ENCODE results near the gene ATIC.

Gene ATIC

DNA sequence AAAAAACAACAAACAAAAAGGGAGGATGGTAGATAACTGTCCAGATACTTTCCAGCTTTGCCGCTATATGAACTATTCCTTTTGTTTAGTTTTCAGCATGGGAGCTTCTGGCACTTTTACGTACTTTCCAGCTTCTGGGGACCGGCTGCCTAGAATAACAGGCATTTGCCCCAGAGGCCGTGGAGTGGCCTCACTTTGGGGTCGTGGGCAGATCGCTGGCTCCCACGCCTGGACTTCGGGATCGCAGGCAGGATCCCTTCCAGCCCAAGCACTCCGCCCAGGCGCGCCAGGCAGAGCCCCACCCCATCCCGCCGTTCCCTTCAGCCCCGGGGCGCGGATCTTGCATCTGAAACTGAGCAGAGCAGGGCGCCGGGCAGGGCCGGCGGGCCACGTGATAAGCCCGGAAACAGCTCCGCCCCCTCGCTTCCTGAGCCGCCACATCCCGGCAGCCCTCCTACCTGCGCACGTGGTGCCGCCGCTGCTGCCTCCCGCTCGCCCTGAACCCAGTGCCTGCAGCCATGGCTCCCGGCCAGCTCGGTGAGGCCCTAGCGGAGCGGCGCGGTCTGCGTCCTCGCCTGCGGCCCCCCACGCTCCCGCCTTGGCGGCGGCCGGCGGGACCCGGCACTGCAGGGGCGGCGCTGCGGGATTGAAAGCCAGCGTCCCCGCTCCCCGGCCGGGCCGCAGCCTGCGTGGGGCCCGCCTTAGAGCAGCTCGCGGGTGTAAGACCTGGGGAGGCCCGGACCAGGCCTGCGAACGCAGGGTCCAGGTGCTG is at the start of gene ATIC:
ATIC (plus strand) TSS at position 435 of the 772 bp plus-strand sequence; CDS start at position 519, 84 bp downstream.
- Histone ChIP-seq H3K36me3 (ENCODE audit: control insufficient read depth, low read depth, low read length) (peaks cover 25% of the 10 kb centered on the region), H3K9me3 (ENCODE audit: control insufficient read depth, low read depth, low read length) (no peaks in the 10 kb centered on the region), H3K27me3 (ENCODE audit: control insufficient read depth, insufficient read depth, low read length) (no peaks in the 10 kb centered on the region), H3K4me3 (ENCODE audit: low read length) (peak within 1 kb of the TSS; percentile 95), H3K4me1 (ENCODE audit: control insufficient read depth, low read depth, low read length) (peaks cover 13% of the 10 kb centered on the region), H3K9ac (ENCODE audit: low read length) (peak within 1 kb of the TSS; percentile 96), H3K27ac (ENCODE audit: low read length) (peak within 1 kb of the TSS; percentile 90)

DNA sequence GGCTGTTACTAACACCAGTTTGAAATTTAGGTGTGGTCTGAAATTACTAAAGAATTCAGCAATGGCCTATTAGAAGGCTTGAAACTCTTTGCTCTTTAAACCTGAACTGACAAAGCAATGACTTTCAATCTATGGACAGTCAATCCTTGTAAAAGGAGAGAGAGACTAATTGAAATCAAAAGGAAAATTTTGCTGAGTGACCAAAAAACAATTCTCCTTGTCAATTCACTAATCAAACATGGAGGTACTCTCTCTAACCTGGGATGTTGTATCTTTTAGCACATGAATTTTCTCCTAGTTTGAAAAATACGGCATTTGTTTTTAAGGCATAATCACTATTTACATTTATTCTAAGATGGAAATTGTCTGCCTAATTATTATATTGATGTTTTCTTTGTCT is 49.6 kb upstream of the ATIC start:
- Histone ChIP-seq H3K4me1 (ENCODE audit: control insufficient read depth, low read depth, low read length) (no peaks in the 10 kb centered on the region), H3K36me3 (ENCODE audit: control insufficient read depth, low read depth, low read length) (no peaks in the 10 kb centered on the region), H3K27me3 (ENCODE audit: control insufficient read depth, insufficient read depth, low read length) (no peaks in the 10 kb centered on the region), H3K9ac (ENCODE audit: low read length) (no peak overlapping the region), H3K27ac (ENCODE audit: low read length) (no peak overlapping the region), H3K9me3 (ENCODE audit: control insufficient read depth, low read depth, low read length) (no peaks in the 10 kb centered on the region), H3K4me3 (ENCODE audit: low read length) (no peak overlapping the region)

DNA sequence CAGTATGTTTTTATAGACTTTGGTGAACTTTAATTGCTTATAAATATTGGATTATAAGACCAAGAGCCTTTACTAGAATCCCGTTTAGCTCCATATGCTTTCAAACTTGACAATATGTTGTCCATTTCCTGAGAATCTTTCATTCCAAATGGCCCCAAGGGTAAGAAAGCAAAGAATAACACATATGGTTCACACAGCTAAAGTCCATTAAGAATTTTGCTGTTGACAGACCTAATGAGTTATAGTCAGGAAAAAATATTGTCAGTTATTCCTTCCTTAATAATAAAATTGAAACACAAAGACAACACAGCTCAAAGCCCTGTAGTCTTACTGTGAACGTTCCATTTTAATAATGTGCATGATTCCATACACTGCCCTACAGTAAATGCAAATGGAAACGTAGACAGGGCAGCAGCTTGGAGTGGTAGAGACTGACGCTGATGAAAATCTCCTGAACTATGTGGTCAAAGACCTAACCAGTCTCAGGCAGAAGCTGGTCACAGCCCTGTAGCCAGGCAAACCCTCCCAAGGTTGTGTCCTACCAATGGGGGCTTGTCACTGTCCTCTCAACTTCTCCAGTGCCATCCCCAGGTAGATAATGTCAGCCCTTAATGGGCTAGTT is 49.0 kb upstream of the ATIC start:
- no peaks in the 10 kb centered on the region for H3K4me1 ChIP-seq (ENCODE audit: control insufficient read depth, low read depth, low read length)
- no peak overlapping the region for H3K27ac ChIP-seq (ENCODE audit: low read length)
- no peak overlapping the region for H3K9ac ChIP-seq (ENCODE audit: low read length)
- no peaks in the 10 kb centered on the region for H3K9me3 ChIP-seq (ENCODE audit: control insufficient read depth, low read depth, low read length)
- no peak overlapping the region for H3K4me3 ChIP-seq (ENCODE audit: low read length)
- H3K36me3 ChIP-seq (ENCODE audit: control insufficient read depth, low read depth, low read length), result no peaks in the 10 kb centered on the region
- no peaks in the 10 kb centered on the region for H3K27me3 ChIP-seq (ENCODE audit: control insufficient read depth, insufficient read depth, low read length)

DNA sequence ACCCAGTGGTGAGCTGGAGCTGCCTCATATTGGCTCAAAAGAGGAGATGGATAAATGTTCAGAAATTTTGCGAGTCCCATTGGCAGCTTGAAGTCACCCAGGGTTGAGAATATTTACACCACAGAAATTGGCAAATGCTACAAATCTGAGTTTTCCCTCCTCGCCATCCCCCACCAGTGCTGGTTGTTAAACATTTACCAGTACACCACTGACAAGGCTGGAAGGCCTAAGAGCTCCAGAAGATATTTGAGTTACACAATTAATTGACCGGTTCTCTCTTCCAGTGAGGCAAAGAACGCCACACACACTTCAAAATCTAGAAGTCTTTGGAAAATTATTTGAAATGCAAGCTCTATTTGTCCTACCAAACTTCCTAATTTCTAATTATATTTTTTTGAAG is 47.5 kb upstream of the ATIC start:
- Histone ChIP-seq H3K9ac (ENCODE audit: low read length) (no peak overlapping the region), H3K27me3 (ENCODE audit: control insufficient read depth, insufficient read depth, low read length) (no peaks in the 10 kb centered on the region), H3K4me1 (ENCODE audit: control insufficient read depth, low read depth, low read length) (no peaks in the 10 kb centered on the region), H3K27ac (ENCODE audit: low read length) (no peak overlapping the region), H3K9me3 (ENCODE audit: control insufficient read depth, low read depth, low read length) (no peaks in the 10 kb centered on the region), H3K36me3 (ENCODE audit: control insufficient read depth, low read depth, low read length) (no peaks in the 10 kb centered on the region), H3K4me3 (ENCODE audit: low read length) (no peak overlapping the region)

DNA sequence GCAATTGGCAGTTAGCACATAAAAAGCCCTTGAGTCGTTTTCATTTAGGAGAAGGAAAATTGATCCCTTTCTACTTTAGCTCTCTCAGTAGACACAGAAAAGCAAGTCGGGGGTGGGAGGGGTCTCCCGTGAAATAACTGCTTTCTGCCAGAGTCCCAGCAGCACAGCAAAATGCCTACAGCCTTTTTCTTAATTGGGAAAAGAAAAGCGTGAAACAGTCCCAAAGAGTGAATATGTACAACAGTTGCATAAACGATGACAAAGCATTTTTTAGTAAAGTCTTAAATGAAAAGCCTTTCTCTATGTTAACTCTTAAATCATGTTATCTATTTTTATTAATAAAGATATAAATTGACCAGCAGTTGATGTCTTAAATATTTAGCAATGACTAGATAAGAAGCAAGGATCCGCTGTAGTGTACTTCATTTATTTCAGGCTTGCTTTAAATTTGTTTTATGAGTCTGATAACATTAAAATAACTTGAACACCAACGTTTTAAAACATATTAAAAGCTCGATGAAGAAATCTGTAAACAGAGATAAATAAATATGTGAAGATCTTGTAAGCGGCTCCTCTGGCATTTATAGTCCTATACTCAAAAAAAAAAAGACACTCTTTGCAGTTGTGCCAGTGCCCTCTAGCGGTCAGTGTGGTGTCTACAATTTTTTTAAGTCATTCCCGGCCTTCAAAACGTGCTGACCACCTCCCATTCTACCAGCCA is 42.3 kb upstream of the ATIC start:
- no peak overlapping the region for H3K9ac ChIP-seq (ENCODE audit: low read length)

DNA sequence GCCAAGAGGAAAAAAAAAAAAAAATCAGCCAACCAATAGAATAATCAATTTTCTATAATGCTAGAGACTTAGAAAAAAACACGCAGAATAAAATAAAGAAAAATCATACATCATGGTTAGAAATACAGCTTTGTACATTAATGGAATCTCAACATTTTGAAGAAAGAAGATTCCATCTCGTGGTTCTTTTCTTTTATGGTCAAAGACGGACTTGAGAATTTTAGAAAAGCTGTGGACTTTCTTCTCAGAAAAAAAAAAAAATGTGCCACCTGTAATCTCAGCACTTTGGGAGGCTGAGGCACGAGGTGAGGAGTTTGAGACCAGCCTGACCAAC is 41.8 kb upstream of the ATIC start:
- Histone ChIP-seq H3K9ac (ENCODE audit: low read length) (no peak overlapping the region), H3K27ac (ENCODE audit: low read length) (no peak overlapping the region), H3K4me1 (ENCODE audit: control insufficient read depth, low read depth, low read length) (no peaks in the 10 kb centered on the region), H3K4me3 (ENCODE audit: low read length) (no peak overlapping the region), H3K27me3 (ENCODE audit: control insufficient read depth, insufficient read depth, low read length) (no peaks in the 10 kb centered on the region), H3K36me3 (ENCODE audit: control insufficient read depth, low read depth, low read length) (no peaks in the 10 kb centered on the region), H3K9me3 (ENCODE audit: control insufficient read depth, low read depth, low read length) (no peaks in the 10 kb centered on the region)

More for the DNA sequence above, 42.3 kb upstream of the ATIC start:
- Histone ChIP-seq H3K27me3 (ENCODE audit: control insufficient read depth, insufficient read depth, low read length) (no peaks in the 10 kb centered on the region), H3K27ac (ENCODE audit: low read length) (no peak overlapping the region), H3K9me3 (ENCODE audit: control insufficient read depth, low read depth, low read length) (no peaks in the 10 kb centered on the region), H3K4me1 (ENCODE audit: control insufficient read depth, low read depth, low read length) (no peaks in the 10 kb centered on the region), H3K36me3 (ENCODE audit: control insufficient read depth, low read depth, low read length) (no peaks in the 10 kb centered on the region), H3K4me3 (ENCODE audit: low read length) (no peak overlapping the region)

DNA sequence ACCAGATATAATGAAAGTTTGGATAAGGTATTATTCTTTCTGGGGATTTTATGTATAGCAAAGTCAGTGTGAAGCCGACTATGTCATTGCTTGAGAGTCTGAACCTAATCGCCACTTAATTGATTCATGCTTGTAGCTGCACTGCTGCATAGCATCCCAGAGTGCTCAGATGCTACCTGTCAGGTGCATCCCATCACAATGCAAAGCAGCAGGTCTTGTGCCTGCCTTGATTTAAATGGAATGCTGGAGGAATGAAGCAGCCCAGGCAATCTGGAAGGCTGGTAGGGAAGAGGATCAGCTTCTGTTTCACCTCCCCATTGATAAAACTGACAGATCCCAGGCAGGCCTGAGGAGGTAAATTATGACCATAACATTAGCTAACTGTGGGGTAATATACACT is 40.4 kb upstream of the ATIC start:
- H3K9me3 ChIP-seq (ENCODE audit: control insufficient read depth, low read depth, low read length), result no peaks in the 10 kb centered on the region
- H3K4me1 ChIP-seq (ENCODE audit: control insufficient read depth, low read depth, low read length), result no peaks in the 10 kb centered on the region
- H3K36me3 ChIP-seq (ENCODE audit: control insufficient read depth, low read depth, low read length), result no peaks in the 10 kb centered on the region
- H3K4me3 ChIP-seq (ENCODE audit: low read length), result no peak overlapping the region
- H3K27me3 ChIP-seq (ENCODE audit: control insufficient read depth, insufficient read depth, low read length), result no peaks in the 10 kb centered on the region
- no peak overlapping the region for H3K9ac ChIP-seq (ENCODE audit: low read length)
- H3K27ac ChIP-seq (ENCODE audit: low read length), result no peak overlapping the region

DNA sequence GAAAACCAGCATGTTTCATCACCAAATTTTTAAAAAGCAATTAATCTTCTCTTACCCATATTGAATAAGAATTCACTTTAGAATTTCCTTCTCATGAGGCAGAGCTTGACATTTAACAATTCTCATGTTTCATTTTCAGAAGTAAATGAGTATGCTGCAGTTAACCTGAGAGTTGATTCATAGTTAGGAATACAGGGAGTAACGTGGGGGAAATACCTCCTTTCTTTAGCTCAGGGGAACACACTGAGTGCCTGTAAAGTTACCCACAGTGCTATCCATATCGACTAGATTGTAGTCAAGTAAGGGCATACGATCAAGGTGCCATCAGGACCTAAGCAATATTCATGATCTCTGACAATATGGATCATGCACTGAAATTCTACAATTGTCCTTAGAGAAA is 38.9 kb upstream of the ATIC start:
- Histone ChIP-seq H3K27me3 (ENCODE audit: control insufficient read depth, insufficient read depth, low read length) (no peaks in the 10 kb centered on the region), H3K36me3 (ENCODE audit: control insufficient read depth, low read depth, low read length) (no peaks in the 10 kb centered on the region), H3K9me3 (ENCODE audit: control insufficient read depth, low read depth, low read length) (no peaks in the 10 kb centered on the region), H3K4me1 (ENCODE audit: control insufficient read depth, low read depth, low read length) (no peaks in the 10 kb centered on the region), H3K9ac (ENCODE audit: low read length) (no peak overlapping the region), H3K4me3 (ENCODE audit: low read length) (no peak overlapping the region), H3K27ac (ENCODE audit: low read length) (no peak overlapping the region)

DNA sequence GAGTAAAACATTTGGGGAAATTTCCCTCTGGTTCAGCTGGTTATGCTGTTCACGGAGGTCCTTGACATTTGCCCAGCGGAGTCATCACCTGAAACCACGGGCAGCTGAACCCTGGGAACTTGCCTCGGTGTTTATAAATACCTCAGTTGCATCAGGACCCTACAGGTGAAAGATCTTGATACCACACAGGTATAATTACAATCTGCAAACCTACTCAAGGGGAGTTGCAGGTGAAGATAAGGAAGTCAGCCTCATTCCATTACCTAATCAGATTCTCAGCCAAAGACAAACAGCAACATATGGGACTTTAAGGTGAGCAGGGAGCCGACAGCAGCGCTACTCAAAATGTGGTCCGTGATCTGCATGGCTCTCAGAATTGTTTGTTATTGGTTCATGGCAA is 37.0 kb upstream of the ATIC start:
- Histone ChIP-seq H3K9me3 (ENCODE audit: control insufficient read depth, low read depth, low read length) (no peaks in the 10 kb centered on the region), H3K27me3 (ENCODE audit: control insufficient read depth, insufficient read depth, low read length) (no peaks in the 10 kb centered on the region), H3K27ac (ENCODE audit: low read length) (no peak overlapping the region), H3K4me1 (ENCODE audit: control insufficient read depth, low read depth, low read length) (no peaks in the 10 kb centered on the region), H3K4me3 (ENCODE audit: low read length) (no peak overlapping the region), H3K9ac (ENCODE audit: low read length) (no peak overlapping the region), H3K36me3 (ENCODE audit: control insufficient read depth, low read depth, low read length) (no peaks in the 10 kb centered on the region)

DNA sequence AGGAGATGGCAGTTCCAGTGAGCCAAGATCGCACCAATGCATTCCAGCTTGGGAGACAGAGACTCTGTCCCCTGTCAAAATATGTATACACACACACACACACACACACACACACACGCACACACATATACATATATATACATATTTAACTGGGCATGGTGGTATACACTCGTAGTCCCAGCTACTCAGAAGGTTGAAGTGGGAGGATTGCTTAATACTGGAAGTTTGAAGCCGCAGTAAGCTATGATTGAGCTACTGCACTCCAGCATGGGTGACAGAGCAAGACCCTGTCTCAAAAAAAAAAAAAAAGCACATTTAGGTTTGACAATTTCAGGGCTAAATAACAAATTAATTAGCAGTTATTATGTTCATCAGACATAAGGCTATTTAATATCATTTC is 36.0 kb upstream of the ATIC start:
- no peak overlapping the region for H3K4me3 ChIP-seq (ENCODE audit: low read length)
- no peaks in the 10 kb centered on the region for H3K9me3 ChIP-seq (ENCODE audit: control insufficient read depth, low read depth, low read length)
- H3K4me1 ChIP-seq (ENCODE audit: control insufficient read depth, low read depth, low read length), result no peaks in the 10 kb centered on the region
- H3K9ac ChIP-seq (ENCODE audit: low read length), result no peak overlapping the region
- no peak overlapping the region for H3K27ac ChIP-seq (ENCODE audit: low read length)
- H3K36me3 ChIP-seq (ENCODE audit: control insufficient read depth, low read depth, low read length), result no peaks in the 10 kb centered on the region
- H3K27me3 ChIP-seq (ENCODE audit: control insufficient read depth, insufficient read depth, low read length), result no peaks in the 10 kb centered on the region

DNA sequence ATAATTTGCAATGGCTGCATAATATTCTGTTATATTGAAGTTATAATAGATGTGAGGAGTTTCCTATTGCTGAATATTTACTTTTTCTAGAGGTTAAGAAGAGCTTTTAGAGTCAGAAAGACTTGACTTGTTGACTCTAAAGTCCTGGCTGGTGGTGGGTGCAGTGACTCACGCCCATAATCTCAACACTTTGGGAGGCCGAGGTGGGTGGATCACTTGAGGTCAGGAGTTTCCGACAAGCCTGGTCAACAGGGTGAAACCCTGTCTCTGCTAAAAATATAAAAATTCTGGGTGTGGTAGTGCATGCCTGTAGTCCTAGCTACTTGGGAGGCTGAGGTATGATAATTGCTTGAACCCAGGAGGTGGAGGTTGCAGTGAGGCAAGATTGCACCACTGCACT is 33.9 kb upstream of the ATIC start:
- Histone ChIP-seq H3K27me3 (ENCODE audit: control insufficient read depth, insufficient read depth, low read length) (no peaks in the 10 kb centered on the region), H3K36me3 (ENCODE audit: control insufficient read depth, low read depth, low read length) (no peaks in the 10 kb centered on the region), H3K9ac (ENCODE audit: low read length) (no peak overlapping the region), H3K27ac (ENCODE audit: low read length) (no peak overlapping the region), H3K9me3 (ENCODE audit: control insufficient read depth, low read depth, low read length) (no peaks in the 10 kb centered on the region), H3K4me3 (ENCODE audit: low read length) (no peak overlapping the region), H3K4me1 (ENCODE audit: control insufficient read depth, low read depth, low read length) (no peaks in the 10 kb centered on the region)

Data from iPS-18a (cell line).